Tibial nerve (tissue), 4 donors: Measurements from ENCODE around the gene IL6. TPM values are rescaled to one million over a fixed set of nuclear protein-coding genes. Genes with fewer than 3 reads are reported as not detected.

Experiments
- DNase-seq, 2 donors: peaks; one replicate each; pipeline ENCODE4 v3.0.0-alpha.2; 2019; ENCODE audit warnings: low spot score in 2 of 2
- H3K27ac ChIP-seq, 4 donors: fragments of 200-600 bp; sonication (generic) in 3 of 4; one replicate each; pipeline ENCODE4 v1.5.1; 2017 to 2019; ENCODE audit warnings: mild to moderate bottlenecking in 1 of 4
- H3K27me3 ChIP-seq, 2 donors: fragments of 200-600 bp; sonication (generic) in 1 of 2; one replicate each; pipeline versions ENCODE4 v1.5.1 to v1.6.0; 2017 to 2019
- H3K36me3 ChIP-seq, 3 donors: fragments of 200-600 bp; sonication (generic); one replicate each; pipeline ENCODE4 v1.5.1; 2018 to 2019
- H3K4me1 ChIP-seq, 4 donors: fragments of 200-600 bp; sonication (generic) in 3 of 4; one replicate each; pipeline ENCODE4 v1.5.1; 2017 to 2019
- H3K4me3 ChIP-seq, 4 donors: fragments of 200-600 bp; sonication (generic) in 3 of 4; one replicate each; pipeline ENCODE4 v1.5.1; 2017 to 2019; ENCODE audit warnings: mild to moderate bottlenecking in 1 of 4, moderate library complexity in 1 of 4
- H3K9me3 ChIP-seq, 4 donors: fragments of 200-600 bp; sonication (generic) in 3 of 4; one replicate each; pipeline ENCODE4 v1.5.1; 2017 to 2019
- CTCF ChIP-seq, 5 experiments: fragments of 200-600 bp in 3 of 5; fragments of 450-650 bp in 2 of 5; sonication (generic) in 3 of 5; IDR thresholded peaks; one replicate each; pipeline ENCODE4 v1.5.1; 2016 to 2019; ENCODE audit warnings: antibody characterized with exemption in 5 of 5, mild to moderate bottlenecking in 3 of 5, moderate library complexity in 2 of 5
- EP300 ChIP-seq, 2 donors: sonication (generic); formaldehyde crosslinking; IDR thresholded peaks; one replicate each; pipeline ENCODE4 v1.6.1; 2017; ENCODE audit warnings: antibody characterized with exemption in 2 of 2, mild to moderate bottlenecking in 1 of 2
- POLR2A ChIP-seq, 2 donors: fragments of 450-650 bp; IDR thresholded peaks; one replicate each; pipeline ENCODE4 v1.6.1; 2017; ENCODE audit warnings: antibody characterized with exemption in 2 of 2, mild to moderate bottlenecking in 2 of 2, moderate library complexity in 2 of 2
- WGBS, 2 donors: methylation state at CpG; one replicate each; pipeline ENCODE4 v1.1.5; 2018; 5-methylcytosine and 5-hydroxymethylcytosine counted together
- total RNA-seq, 4 donors: library from RNA; depleted of rRNA; stranded (reverse); fragments of >200 nt; gene quantifications; one replicate each; pipeline ENCODE4 v1.1.0, GENCODE V29; 2016

IL6 gene
- total RNA-seq, 4 donors from 2014 or later, result 3.3 to 16.4 (median 6.3) TPM; not detected in 1

- DNase-seq, result no peak
- H3K4me3 ChIP-seq, result no peak overlapping the region
- no peaks in the 10 kb centered on the region for H3K9me3 ChIP-seq
- H3K27me3 ChIP-seq, result no peaks in the 10 kb centered on the region
- H3K4me1 ChIP-seq, result no peaks in the 10 kb centered on the region
- no peaks in the 10 kb centered on the region for H3K36me3 ChIP-seq
- TF ChIP-seq CTCF (IDR thresholded peaks at IDR 0.05) (no peak), POLR2A (IDR thresholded peaks at IDR 0.05) (no peak), EP300 (IDR thresholded peaks at IDR 0.05) (no peak)
- 87 to 91% methylated on average over 4 of the region's 4 CpGs for WGBS, 2 donors
- no peak overlapping the region for H3K27ac ChIP-seq
Measured at GRCh38 chr7:22743014-22743413, 16.0 kb downstream of the IL6 start.

- Histone ChIP-seq H3K27ac (no peak overlapping the region), H3K36me3 (no peaks in the 10 kb centered on the region), H3K4me3 (no peak overlapping the region), H3K9me3 (no peaks in the 10 kb centered on the region), H3K27me3 (no peaks in the 10 kb centered on the region), H3K4me1 (no peaks in the 10 kb centered on the region)
- TF ChIP-seq POLR2A (IDR thresholded peaks at IDR 0.05) (no peak), EP300 (IDR thresholded peaks at IDR 0.05) (no peak), CTCF (IDR thresholded peaks at IDR 0.05) (no peak)
- 3 to 37% methylated on average over 1 of the region's 1 CpG for WGBS, 2 donors
- DNase-seq, result no peak
Measured at GRCh38 chr7:22751341-22751740, 24.3 kb downstream of the IL6 start.

- H3K4me1 ChIP-seq, result no peaks in the 10 kb centered on the region
- no peaks in the 10 kb centered on the region for H3K27me3 ChIP-seq
- TF ChIP-seq EP300 (IDR thresholded peaks at IDR 0.05) (no peak), CTCF (IDR thresholded peaks at IDR 0.05) (no peak)
- WGBS, 2 donors, result 26 to 40% methylated on average over 1 of the region's 1 CpG
- DNase-seq, result no peak
- H3K4me3 ChIP-seq, result no peak overlapping the region
- no peaks in the 10 kb centered on the region for H3K36me3 ChIP-seq
- H3K9me3 ChIP-seq, result peaks cover 0 to 13% (median 0%) of the 10 kb centered on the region in 4 donors
- H3K27ac ChIP-seq, result no peak overlapping the region
Measured at GRCh38 chr7:22757338-22757994, 30.5 kb downstream of the IL6 start.

- no peak overlapping the region for H3K4me3 ChIP-seq
- H3K4me1 ChIP-seq, result no peaks in the 10 kb centered on the region
- no peaks in the 10 kb centered on the region for H3K27me3 ChIP-seq
- WGBS, 2 donors, result 52 to 54% methylated on average over 2 of the region's 2 CpGs
- peaks cover 0 to 13% (median 0%) of the 10 kb centered on the region in 4 donors for H3K9me3 ChIP-seq
- TF ChIP-seq EP300 (IDR thresholded peaks at IDR 0.05) (no peak), CTCF (IDR thresholded peaks at IDR 0.05) (no peak), POLR2A (IDR thresholded peaks at IDR 0.05) (no peak)
- H3K27ac ChIP-seq, result no peak overlapping the region
- DNase-seq, result no peak
- H3K36me3 ChIP-seq, result no peaks in the 10 kb centered on the region
Measured at GRCh38 chr7:22758576-22758975, 31.6 kb downstream of the IL6 start.

- H3K27me3 ChIP-seq, result no peaks in the 10 kb centered on the region
- no peaks in the 10 kb centered on the region for H3K36me3 ChIP-seq
- H3K4me3 ChIP-seq, result no peak overlapping the region
- peaks cover 0 to 13% (median 0%) of the 10 kb centered on the region in 4 donors for H3K9me3 ChIP-seq
- H3K27ac ChIP-seq, result no peak overlapping the region
- DNase-seq, result no peak
- TF ChIP-seq POLR2A (IDR thresholded peaks at IDR 0.05) (no peak), CTCF (IDR thresholded peaks at IDR 0.05) (no peak), EP300 (IDR thresholded peaks at IDR 0.05) (no peak)
- no peaks in the 10 kb centered on the region for H3K4me1 ChIP-seq
Measured at GRCh38 chr7:22759721-22760120, 32.7 kb downstream of the IL6 start.
